ENCODE data around the gene EZH2.

The EZH2 gene

DNA sequence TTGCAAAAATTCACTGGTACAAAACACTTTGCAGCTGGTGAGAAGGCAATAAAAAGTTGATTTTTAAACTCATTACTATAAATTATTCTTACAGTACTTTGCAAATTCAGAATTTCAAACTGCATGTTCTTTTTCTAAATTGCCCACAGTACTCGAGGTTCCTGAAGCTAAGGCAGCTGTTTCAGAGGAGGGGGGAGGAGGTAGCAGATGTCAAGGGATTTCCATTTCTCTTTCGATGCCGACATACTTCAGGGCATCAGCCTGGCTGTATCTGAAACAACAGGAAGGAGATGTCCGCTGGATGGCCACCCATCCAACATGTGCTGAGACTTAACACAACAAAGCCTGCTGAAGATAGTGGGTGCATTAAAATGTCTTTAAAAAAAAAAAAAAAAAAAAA, 76.7 kb downstream of the EZH2 start:
- Histone ChIP-seq H2AFZ (no peak overlapping the region), H3K27ac (no peak overlapping the region), H3K4me2 (ENCODE audit: low read length) (no peak overlapping the region), H3K36me3 (ENCODE audit: control insufficient read depth, insufficient read depth, low read length) (no peaks in the 10 kb centered on the region), H3K4me3 (ENCODE audit: low read depth, low read length) (no peak overlapping the region), H3K79me2 (no peaks in the 10 kb centered on the region), H3K4me1 (no peaks in the 10 kb centered on the region), H3K9me3 (ENCODE audit: control insufficient read depth, low read length) (no peaks in the 10 kb centered on the region), H3K9ac (no peak overlapping the region), H3K27me3 (ENCODE audit: control insufficient read depth, insufficient read depth, low read length) (no peaks in the 10 kb centered on the region)
- TF ChIP-seq, protein P1, sequence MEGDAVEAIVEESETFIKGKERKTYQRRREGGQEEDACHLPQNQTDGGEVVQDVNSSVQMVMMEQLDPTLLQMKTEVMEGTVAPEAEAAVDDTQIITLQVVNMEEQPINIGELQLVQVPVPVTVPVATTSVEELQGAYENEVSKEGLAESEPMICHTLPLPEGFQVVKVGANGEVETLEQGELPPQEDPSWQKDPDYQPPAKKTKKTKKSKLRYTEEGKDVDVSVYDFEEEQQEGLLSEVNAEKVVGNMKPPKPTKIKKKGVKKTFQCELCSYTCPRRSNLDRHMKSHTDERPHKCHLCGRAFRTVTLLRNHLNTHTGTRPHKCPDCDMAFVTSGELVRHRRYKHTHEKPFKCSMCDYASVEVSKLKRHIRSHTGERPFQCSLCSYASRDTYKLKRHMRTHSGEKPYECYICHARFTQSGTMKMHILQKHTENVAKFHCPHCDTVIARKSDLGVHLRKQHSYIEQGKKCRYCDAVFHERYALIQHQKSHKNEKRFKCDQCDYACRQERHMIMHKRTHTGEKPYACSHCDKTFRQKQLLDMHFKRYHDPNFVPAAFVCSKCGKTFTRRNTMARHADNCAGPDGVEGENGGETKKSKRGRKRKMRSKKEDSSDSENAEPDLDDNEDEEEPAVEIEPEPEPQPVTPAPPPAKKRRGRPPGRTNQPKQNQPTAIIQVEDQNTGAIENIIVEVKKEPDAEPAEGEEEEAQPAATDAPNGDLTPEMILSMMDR (IDR thresholded peaks at IDR 0.05): no peak

DNA sequence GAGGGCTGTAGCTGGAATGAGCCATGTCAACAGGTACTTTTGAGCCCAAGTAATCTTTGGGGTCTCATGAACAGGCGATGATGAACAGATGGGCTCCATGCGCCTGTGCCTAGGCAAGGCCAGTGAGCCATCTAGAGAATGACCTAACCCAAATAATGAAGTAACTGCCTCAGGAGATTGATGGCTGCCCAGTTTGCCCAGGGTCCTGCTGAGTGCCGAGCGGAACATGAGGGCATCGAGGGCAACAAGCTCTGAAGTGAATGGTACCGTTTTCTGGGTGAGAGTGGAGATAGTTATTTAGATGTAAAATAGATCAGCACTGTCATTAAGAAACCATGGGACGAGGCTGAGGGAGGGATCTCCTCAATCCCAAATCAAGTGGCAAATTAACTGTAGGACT, 77.9 kb downstream of the EZH2 start:
- Histone ChIP-seq H3K27ac (no peak overlapping the region), H3K36me3 (ENCODE audit: control insufficient read depth, insufficient read depth, low read length) (no peaks in the 10 kb centered on the region), H3K4me1 (no peaks in the 10 kb centered on the region), H2AFZ (no peak overlapping the region), H3K9me3 (ENCODE audit: control insufficient read depth, low read length) (no peaks in the 10 kb centered on the region), H3K79me2 (no peaks in the 10 kb centered on the region), H3K4me3 (ENCODE audit: low read depth, low read length) (no peak overlapping the region), H3K9ac (no peak overlapping the region), H3K4me2 (ENCODE audit: low read length) (no peak overlapping the region), H3K27me3 (ENCODE audit: control insufficient read depth, insufficient read depth, low read length) (no peaks in the 10 kb centered on the region)
- TF ChIP-seq, protein P1 (IDR thresholded peaks at IDR 0.05): no peak

DNA sequence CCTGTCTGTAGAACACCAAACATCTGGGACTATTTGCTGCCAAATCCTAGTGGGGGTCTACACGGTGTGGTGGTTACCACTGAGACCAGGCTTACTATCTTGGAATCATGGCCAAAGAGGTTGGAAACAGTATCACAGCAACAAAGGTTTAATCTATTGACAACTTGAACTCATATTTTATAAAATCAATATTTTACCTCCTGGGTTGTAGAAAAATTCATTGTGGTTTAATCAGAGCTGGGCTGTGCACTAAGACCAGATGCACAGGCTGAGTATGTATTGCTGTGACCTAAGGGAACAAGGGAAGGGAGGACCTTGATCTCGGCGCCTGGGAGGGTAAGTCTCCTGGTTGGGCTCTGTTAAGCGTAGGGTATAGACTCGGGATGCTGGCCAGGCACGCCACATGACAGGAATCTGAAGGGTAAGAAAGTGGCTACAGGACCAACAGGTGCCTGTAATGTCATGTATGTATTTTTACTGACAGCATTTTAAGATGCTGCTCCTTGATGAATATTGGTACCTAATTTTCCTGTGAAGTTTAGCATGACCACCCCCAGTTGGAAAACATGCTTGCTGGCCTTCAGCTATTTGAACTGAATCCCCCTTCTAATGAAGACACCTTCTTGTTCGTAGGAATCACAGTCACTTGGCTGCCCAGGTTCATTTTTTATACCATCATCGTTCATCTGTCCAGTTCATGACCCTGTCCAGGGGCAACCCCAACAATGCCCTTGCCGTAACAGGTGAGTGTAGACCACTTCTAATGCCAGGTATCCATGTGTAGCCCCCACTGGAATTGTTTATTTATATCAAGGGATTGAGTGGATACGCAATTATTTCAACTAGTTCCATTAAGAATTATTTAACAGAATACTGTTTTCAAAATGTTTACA, 79.5 kb downstream of the EZH2 start:
- Histone ChIP-seq H3K27ac (no peak overlapping the region), H3K9ac (no peak overlapping the region), H3K79me2 (no peaks in the 10 kb centered on the region), H3K27me3 (ENCODE audit: control insufficient read depth, insufficient read depth, low read length) (no peaks in the 10 kb centered on the region), H2AFZ (no peak overlapping the region), H3K9me3 (ENCODE audit: control insufficient read depth, low read length) (no peaks in the 10 kb centered on the region), H3K4me1 (no peaks in the 10 kb centered on the region), H3K4me2 (ENCODE audit: low read length) (no peak overlapping the region), H3K4me3 (ENCODE audit: low read depth, low read length) (no peak overlapping the region), H3K36me3 (ENCODE audit: control insufficient read depth, insufficient read depth, low read length) (no peaks in the 10 kb centered on the region)
- TF ChIP-seq, protein P1 (IDR thresholded peaks at IDR 0.05): no peak

DNA sequence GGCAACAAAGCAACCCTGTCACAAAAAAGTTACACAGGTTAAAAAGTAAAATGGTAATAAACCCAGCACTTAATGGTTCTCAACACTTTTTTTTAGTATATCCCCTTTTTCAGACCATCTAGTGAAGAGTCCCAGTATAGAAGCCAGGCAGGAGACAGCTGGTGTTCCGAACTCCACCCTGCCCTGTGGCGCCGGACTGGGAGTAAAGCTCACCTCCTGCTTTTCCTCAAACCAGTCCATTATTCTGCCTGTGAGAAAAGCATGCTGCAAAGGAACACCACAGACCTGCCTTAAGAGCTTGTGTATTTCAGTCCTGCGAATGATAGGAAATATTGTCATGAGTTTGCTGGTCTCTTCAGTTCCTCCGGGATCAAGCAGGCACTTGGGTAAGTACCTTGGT, 81.0 kb downstream of the EZH2 start:
- TF ChIP-seq, protein P1 (IDR thresholded peaks at IDR 0.05): no peak
- Histone ChIP-seq H3K36me3 (ENCODE audit: control insufficient read depth, insufficient read depth, low read length) (no peaks in the 10 kb centered on the region), H3K9ac (no peak overlapping the region), H3K4me1 (no peaks in the 10 kb centered on the region), H3K9me3 (ENCODE audit: control insufficient read depth, low read length) (no peaks in the 10 kb centered on the region), H3K79me2 (no peaks in the 10 kb centered on the region), H3K27ac (no peak overlapping the region), H3K4me2 (ENCODE audit: low read length) (no peak overlapping the region), H3K27me3 (ENCODE audit: control insufficient read depth, insufficient read depth, low read length) (no peaks in the 10 kb centered on the region), H2AFZ (no peak overlapping the region), H3K4me3 (ENCODE audit: low read depth, low read length) (no peak overlapping the region)

DNA sequence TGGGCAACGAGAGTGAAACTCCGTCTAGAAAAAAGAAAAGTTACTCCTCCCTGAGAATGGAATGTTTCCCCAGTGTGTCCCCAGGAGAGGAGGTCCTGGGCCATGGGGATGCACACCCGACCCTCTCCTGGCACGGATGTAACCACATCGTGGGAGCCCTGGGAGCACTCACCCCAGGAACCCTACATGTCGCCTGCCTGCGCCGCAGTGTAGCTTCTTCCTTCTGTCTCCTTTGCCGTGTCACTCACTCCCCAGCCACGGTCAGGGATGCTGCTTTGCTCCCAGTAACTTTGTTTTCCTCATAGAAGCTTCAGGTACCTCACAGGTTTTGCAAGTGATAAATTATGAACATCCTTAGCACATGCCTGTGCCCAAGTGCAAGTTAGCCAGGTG, 82.0 kb downstream of the EZH2 start:
- Histone ChIP-seq H3K4me1 (no peaks in the 10 kb centered on the region), H2AFZ (no peak overlapping the region), H3K4me3 (ENCODE audit: low read depth, low read length) (no peak overlapping the region), H3K9ac (no peak overlapping the region), H3K4me2 (ENCODE audit: low read length) (no peak overlapping the region), H3K27ac (no peak overlapping the region), H3K27me3 (ENCODE audit: control insufficient read depth, insufficient read depth, low read length) (no peaks in the 10 kb centered on the region), H3K9me3 (ENCODE audit: control insufficient read depth, low read length) (no peaks in the 10 kb centered on the region), H3K79me2 (no peaks in the 10 kb centered on the region), H3K36me3 (ENCODE audit: control insufficient read depth, insufficient read depth, low read length) (no peaks in the 10 kb centered on the region)
- TF ChIP-seq, protein P1 (IDR thresholded peaks at IDR 0.05): no peak

Measured in parathyroid adenoma (tissue), 2 donors.